ENCODE results near the gene INTS13. TPM values are rescaled to one million over a fixed set of nuclear protein-coding genes. Genes with fewer than 3 reads are reported as not detected.

INTS13 gene
- total and polyA plus RNA-seq, 2 of the 8 experiments (the other 6 are each of a cell fraction or from before 2014, with no cell fraction given): 20.5 to 58.2 TPM

- H3K79me1 ChIP-seq (ENCODE audit: low read depth, low read length): no peaks in the 10 kb centered on the region
- FAIRE-seq: no peak
- H4K20me1 ChIP-seq (replicated peaks in 1 of 2; ENCODE audit: control insufficient read depth in 1 of 2, insufficient read depth in 2 of 2, low read length in 2 of 2): no peaks in the 10 kb centered on the region
- H3K27me3 ChIP-seq (replicated peaks in 1 of 4; ENCODE audit: control insufficient read depth in 3 of 4, extremely low read depth in 1 of 4, insufficient read depth in 3 of 4, low read length in 3 of 4): no peaks in the 10 kb centered on the region
- H3K4me2 ChIP-seq (ENCODE audit: insufficient read depth in 1 of 2, low read depth in 2 of 2, low read length in 2 of 2): no peak overlapping the region
- H2BK20ac ChIP-seq (ENCODE audit: low read length): no peak overlapping the region
- no peak overlapping the region for H4K91ac ChIP-seq (replicated peaks; ENCODE audit: insufficient read length, low read length)
- H3K23ac ChIP-seq (ENCODE audit: insufficient read length): no peak overlapping the region
- H3K4ac ChIP-seq (replicated peaks; ENCODE audit: insufficient read length, low read depth, low read length): no peak overlapping the region
- ChIA-PET POLR2A (ENCODE audit: partially characterized antibody) (no interaction called here), CTCF (ENCODE audit: partially characterized antibody) (interaction anchor here (2.3 to 10.2 kb wide), 2 partner anchors 16 to 23 kb away, joined by 6 to 96 read pairs; no protein-coding TSS in a partner anchor)
- no peak overlapping the region for H2BK15ac ChIP-seq (ENCODE audit: low read length)
- H3K79me2 ChIP-seq (ENCODE audit: control insufficient read depth in 1 of 2, insufficient read depth in 2 of 2, low read length in 2 of 2): no peaks in the 10 kb centered on the region
- H3K56ac ChIP-seq (replicated peaks; ENCODE audit: insufficient read length, low read depth, low read length): no peak overlapping the region
- H3K36me3 ChIP-seq (ENCODE audit: control insufficient read depth in 2 of 4, insufficient read depth in 4 of 4, low read length in 3 of 4): no peaks in the 10 kb centered on the region
- 100% methylated on average over 1 of the region's 1 CpG; no CpG with 5 or more reads in 1 of the 2 experiments for WGBS, 2 experiments (ENCODE audit: extremely low coverage in 1 of 2, insufficient coverage in 1 of 2, insufficient read length in 1 of 2, insufficient replicate concordance in 2 of 2, low coverage in 1 of 2, low lambda C conversion rate in 2 of 2, missing lambda C conversion rate in 1 of 2)
- TF ChIP-seq SIN3A (conservative IDR thresholded peaks at IDR 0.05 in 1 of 2, IDR thresholded peaks at IDR 0.05 in 1 of 2; ENCODE audit: low read depth in 1 of 2, low read length in 2 of 2): no peak
- no peak for TF ChIP-seq KDM4A (IDR thresholded peaks at IDR 0.05; ENCODE audit: low read depth, low read length, severe bottlenecking)
- no peak for TF ChIP-seq TAF7 (optimal IDR thresholded peaks at IDR 0.05; ENCODE audit: borderline replicate concordance, low read depth, low read length)
- TF ChIP-seq MAFK (IDR thresholded peaks at IDR 0.05; ENCODE audit: low read depth, low read length): no peak
- TF ChIP-seq JUN (IDR thresholded peaks at IDR 0.05; ENCODE audit: low read depth, low read length): no peak
- no peak for TF ChIP-seq EGR1 (IDR thresholded peaks at IDR 0.05; ENCODE audit: borderline replicate concordance, low read depth, low read length)
- TF ChIP-seq ZNF274 (IDR thresholded peaks at IDR 0.05; ENCODE audit: borderline replicate concordance, extremely low read depth, low read length): no peak
- TF ChIP-seq FOSL1 (IDR thresholded peaks at IDR 0.05; ENCODE audit: insufficient read depth, low read depth, low read length): no peak
- TF ChIP-seq, protein P1, sequence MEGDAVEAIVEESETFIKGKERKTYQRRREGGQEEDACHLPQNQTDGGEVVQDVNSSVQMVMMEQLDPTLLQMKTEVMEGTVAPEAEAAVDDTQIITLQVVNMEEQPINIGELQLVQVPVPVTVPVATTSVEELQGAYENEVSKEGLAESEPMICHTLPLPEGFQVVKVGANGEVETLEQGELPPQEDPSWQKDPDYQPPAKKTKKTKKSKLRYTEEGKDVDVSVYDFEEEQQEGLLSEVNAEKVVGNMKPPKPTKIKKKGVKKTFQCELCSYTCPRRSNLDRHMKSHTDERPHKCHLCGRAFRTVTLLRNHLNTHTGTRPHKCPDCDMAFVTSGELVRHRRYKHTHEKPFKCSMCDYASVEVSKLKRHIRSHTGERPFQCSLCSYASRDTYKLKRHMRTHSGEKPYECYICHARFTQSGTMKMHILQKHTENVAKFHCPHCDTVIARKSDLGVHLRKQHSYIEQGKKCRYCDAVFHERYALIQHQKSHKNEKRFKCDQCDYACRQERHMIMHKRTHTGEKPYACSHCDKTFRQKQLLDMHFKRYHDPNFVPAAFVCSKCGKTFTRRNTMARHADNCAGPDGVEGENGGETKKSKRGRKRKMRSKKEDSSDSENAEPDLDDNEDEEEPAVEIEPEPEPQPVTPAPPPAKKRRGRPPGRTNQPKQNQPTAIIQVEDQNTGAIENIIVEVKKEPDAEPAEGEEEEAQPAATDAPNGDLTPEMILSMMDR (IDR thresholded peaks at IDR 0.05; ENCODE audit: control extremely low read depth in 1 of 3, insufficient read depth in 1 of 3, low read depth in 1 of 3, low read length in 3 of 3): no peak
- H2BK12ac ChIP-seq (ENCODE audit: low read depth, low read length): no peak overlapping the region
- no peak overlapping the region for H4K8ac ChIP-seq (ENCODE audit: extremely low read depth, insufficient read depth, low read length)
- no peak overlapping the region for H3K4me3 ChIP-seq (ENCODE audit: extremely low read depth in 1 of 4, insufficient read depth in 2 of 4, low read depth in 3 of 4, low read length in 4 of 4)
- H2BK5ac ChIP-seq (ENCODE audit: low read depth, low read length): no peak overlapping the region
- no peak overlapping the region for H2AFZ ChIP-seq (ENCODE audit: low read length)
- H3K27ac ChIP-seq (ENCODE audit: low read depth, low read length): no peak overlapping the region
- no peak overlapping the region for H3K9ac ChIP-seq (replicated peaks in 1 of 4; ENCODE audit: extremely low read depth in 1 of 4, low read depth in 3 of 4, low read length in 3 of 4)
- H3K23me2 ChIP-seq (ENCODE audit: low read depth, low read length): no peaks in the 10 kb centered on the region
- no peak overlapping the region for H4K5ac ChIP-seq (ENCODE audit: insufficient read length, low read depth, low read length)
- peaks cover 0 to 3% (median 0%) of the 10 kb centered on the region in 4 experiments; a peak in 1 of 7 replicates for H3K4me1 ChIP-seq (replicated peaks in 1 of 4; ENCODE audit: control insufficient read depth in 3 of 4, insufficient read depth in 4 of 4, low read length in 3 of 4)
- DNase-seq (ENCODE audit: low read depth in 1 of 2, low spot score in 2 of 2): no peak
- H3K9me3 ChIP-seq (ENCODE audit: insufficient read depth in 2 of 2, low read depth in 1 of 2, low read length in 1 of 2): no peaks in the 10 kb centered on the region
- H3K18ac ChIP-seq (ENCODE audit: extremely low read depth, low read length): no peak overlapping the region
- H2BK120ac ChIP-seq (replicated peaks; ENCODE audit: low read depth, low read length): no peak overlapping the region
- H3K14ac ChIP-seq (ENCODE audit: insufficient read length): no peak overlapping the region
- no peak overlapping the region for H2AK5ac ChIP-seq (ENCODE audit: low read depth, low read length)
Observed at GRCh38 chr12:26861690-26862089, 76.1 kb downstream of the INTS13 start.
